HG03378 (cell line): ENCODE results near the gene TTC31.
A peak's percentile ranks its signal among the peaks of the same experiment; 100 is the strongest.

ENCODE experiments used
- ATAC-seq: cut with Tn5 transposase; IDR thresholded peaks from one replicate; pipeline ENCODE4 v1.9.1; 2021; ENCODE audit warnings: mild to moderate bottlenecking, moderate library complexity; ENCODE audit not compliant: unreplicated experiment

The TTC31 gene

GRCh38 chr2:74524955-74525716 is 42.3 kb downstream of the TTC31 start:
- no peak for ATAC-seq

- ATAC-seq: peak; percentile 24
Observed at GRCh38 chr2:74525717-74526648, 43.1 kb downstream of the TTC31 start, which contains the start of gene DQX1. Gene DQX1, minus strand, starts transcription at chr2:74526231. Its CDS starts 502 bp downstream, at chr2:74525729.

DNA sequence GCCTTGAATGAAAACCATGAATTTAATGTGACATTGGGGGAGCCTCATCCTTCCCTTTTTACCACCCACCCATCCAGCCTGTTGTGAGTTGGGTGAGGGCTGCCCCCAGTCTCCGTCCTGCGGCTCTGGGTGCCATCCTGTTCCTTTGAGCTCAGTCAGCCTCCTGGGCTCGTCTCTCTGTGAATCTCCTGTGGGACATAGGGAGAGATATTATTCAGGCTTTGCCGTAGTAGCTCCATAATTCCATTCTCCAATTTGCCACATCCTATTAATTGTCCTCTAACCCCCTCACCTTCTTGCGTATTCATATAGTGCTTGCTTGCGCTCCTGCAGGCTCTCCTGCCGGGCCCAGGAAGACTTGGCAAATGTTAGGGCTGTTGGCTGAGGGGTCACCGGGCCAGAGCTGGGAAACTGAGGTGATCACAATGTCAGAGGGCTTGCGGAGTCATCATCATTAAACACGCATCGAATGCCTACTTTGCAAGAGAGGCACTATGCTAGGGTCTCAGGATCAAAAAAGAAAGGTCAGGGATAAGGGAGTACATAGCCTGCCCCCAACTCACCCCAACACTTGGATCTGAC is 43.9 kb downstream of the TTC31 start:
- no peak for ATAC-seq

DNA sequence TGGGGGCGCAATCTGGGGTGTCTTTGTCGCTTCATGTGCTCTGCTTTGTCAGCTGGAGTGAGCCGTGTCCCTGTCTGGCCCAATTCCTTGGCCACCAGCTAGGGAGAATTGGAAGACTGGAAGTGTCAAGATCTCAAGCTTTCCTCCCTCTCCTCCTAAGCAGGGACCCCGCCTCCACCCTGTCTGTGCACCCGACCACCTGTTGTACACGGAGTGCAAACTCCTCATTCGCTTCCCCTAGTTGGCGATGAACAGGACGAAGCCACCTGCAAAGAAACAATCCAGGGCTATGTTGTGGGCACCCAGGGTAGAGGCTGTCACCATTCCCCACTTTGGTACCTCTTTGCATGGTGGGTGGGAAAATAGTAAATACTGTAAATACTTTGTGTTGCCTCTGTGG is 44.9 kb downstream of the TTC31 start:
- ATAC-seq: no peak

GRCh38 chr2:74528600-74529356 is 45.9 kb downstream of the TTC31 start:
- ATAC-seq: peak; percentile 5

GRCh38 chr2:74529357-74530238 is 46.7 kb downstream of the TTC31 start, which contains the start of the genes AUP1 and HTRA2:
Gene AUP1, minus strand, starts transcription at chr2:74529706. Its CDS starts 77 bp downstream, at chr2:74529629.
Gene HTRA2, plus strand, starts transcription at chr2:74529933. Its CDS starts 74 bp downstream, at chr2:74530007.
- ATAC-seq: peak; percentile 68

- peak; percentile 39 for ATAC-seq
Observed at GRCh38 chr2:74530239-74531187, 47.6 kb downstream of the TTC31 start.

GRCh38 chr2:74531666-74532065 is 48.8 kb downstream of the TTC31 start:
- no peak for ATAC-seq

DNA sequence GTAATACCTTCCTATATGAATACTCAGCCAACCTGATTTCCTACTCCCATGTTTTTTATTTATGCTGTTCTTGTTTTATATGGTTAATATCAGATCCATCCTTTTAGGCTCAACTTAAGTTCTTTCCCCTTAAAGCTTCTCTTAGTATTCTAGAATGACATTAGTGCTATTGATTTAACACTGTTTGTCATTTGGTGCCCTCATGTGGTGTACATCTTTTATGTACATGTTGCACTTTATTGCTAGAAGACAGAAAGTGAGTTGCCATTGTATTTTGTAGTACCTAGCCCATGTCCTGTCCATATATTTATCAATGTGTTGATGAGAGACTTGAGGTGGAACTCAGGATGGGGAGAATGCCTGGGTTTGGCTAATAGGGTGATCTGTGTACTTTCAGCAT is 49.3 kb downstream of the TTC31 start:
- ATAC-seq: no peak

DNA sequence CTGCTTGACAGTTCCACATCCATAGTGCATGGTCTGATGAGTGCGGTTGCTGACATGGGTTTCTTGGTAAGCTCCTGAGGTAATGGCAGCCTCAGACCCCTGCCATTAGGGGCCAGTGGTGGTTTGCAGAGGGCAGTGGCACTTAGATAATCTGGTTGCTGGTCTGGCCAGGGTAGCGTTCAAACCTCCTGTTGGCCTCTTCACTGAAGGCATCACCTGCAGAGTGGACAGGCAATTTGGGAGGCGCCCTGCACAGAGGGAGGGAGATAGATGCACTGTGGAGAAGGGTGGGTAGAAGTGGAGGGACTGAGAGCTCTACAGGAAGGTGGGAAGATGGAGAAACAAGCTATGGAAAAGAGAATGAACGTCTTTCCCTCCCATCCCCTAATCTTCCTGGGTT is 50.6 kb downstream of the TTC31 start:
- no peak for ATAC-seq

GRCh38 chr2:74534411-74534810 is 51.5 kb downstream of the TTC31 start:
- no peak for ATAC-seq

DNA sequence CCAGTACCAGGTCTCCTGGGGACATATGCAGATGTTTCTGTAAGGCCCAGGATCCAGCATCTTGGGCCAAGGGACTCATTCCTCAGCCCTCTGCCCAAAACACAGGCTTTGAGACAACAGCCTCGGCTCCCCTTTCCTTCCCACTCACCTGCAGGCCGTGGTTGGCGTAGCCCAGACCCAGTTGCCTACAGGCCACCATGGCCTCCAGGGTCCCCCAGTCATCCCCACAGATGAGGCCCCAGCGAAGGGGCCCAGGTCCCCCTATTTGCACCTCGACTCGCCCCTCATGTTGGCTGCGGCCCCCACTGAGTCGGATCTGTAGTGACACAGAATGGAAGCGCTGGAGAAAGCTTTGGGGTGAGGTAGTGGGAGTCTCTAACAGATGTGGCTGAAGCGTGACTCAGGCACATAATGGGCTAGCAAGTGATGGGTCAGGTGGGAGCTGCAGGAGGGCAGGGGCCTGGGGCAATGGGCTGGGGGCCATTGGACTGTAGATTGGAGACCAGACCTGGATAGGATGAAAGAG is 52.6 kb downstream of the TTC31 start:
- no peak for ATAC-seq

- no peak for ATAC-seq
Observed at GRCh38 chr2:74536166-74536950, 53.5 kb downstream of the TTC31 start.

DNA sequence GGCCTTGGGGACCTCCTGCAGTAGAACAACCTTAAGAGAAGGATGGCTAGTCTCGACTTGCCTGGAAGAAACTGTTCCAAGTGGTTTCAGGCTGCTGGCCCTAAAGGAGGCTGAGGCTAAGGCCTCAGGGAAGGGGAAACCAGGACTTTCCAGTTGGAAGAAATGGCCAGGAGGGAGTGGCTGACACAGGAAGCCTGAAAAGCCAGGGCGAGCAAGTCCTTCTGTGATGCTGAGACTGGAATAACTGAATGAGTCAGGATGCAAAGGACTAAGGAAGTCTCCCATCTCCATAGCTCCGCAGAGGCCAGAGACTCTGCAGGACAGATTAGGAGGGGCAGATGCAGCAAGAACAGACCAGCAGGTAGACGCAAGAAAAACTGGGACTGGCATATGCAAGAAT is 54.3 kb downstream of the TTC31 start:
- no peak for ATAC-seq

GRCh38 chr2:74538881-74539339 is 56.0 kb downstream of the TTC31 start:
- peak; percentile 50 for ATAC-seq

DNA sequence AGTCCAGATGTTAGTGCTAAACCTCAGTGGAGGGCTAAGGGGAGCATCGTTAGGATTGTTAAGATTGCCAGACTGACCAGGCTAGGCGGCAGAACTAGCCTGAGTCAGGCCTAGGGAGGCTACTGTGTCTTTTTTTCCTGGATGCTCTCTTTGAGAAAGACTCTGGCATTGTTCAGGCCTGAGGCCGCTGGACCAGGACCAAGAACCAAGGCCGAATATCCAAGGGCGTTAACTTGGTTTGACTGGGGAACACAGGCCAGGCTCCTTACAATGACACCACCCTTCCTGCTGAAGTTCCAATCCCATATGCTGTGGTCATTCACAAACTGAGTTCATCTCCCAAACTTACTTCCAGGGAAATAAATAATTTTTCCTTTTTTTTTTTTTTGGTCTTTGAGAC is 57.4 kb downstream of the TTC31 start:
- ATAC-seq: no peak

DNA sequence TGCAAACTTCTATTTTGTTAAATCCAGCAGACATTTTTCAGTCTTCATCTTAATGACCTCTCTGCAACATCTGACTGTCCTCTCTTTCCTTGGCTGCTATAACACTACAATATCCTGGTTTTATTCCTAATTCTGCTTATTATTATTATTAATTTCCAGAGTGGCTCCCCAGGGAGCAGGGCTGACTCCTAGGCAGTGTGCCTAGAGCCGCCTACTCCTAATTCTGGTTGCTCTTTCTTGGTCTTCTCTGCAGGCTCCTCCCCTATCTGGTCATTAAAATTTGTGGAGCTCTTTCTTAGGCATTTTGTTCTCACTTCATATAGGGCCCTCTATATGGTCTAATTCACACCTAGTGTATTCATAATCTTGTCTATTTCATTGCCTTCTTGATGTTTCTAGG is 60.1 kb downstream of the TTC31 start:
- ATAC-seq: no peak
